ENCODE measurements around the gene DUSP8.
A peak's percentile ranks its signal among the peaks of the same experiment; 100 is the strongest.
"Not testable (repeated sequence)": the region's sequence is repeated elsewhere in the genome, so short reads cannot be mapped to it uniquely, and the experiment has no call there.

DUSP8 gene

DNA sequence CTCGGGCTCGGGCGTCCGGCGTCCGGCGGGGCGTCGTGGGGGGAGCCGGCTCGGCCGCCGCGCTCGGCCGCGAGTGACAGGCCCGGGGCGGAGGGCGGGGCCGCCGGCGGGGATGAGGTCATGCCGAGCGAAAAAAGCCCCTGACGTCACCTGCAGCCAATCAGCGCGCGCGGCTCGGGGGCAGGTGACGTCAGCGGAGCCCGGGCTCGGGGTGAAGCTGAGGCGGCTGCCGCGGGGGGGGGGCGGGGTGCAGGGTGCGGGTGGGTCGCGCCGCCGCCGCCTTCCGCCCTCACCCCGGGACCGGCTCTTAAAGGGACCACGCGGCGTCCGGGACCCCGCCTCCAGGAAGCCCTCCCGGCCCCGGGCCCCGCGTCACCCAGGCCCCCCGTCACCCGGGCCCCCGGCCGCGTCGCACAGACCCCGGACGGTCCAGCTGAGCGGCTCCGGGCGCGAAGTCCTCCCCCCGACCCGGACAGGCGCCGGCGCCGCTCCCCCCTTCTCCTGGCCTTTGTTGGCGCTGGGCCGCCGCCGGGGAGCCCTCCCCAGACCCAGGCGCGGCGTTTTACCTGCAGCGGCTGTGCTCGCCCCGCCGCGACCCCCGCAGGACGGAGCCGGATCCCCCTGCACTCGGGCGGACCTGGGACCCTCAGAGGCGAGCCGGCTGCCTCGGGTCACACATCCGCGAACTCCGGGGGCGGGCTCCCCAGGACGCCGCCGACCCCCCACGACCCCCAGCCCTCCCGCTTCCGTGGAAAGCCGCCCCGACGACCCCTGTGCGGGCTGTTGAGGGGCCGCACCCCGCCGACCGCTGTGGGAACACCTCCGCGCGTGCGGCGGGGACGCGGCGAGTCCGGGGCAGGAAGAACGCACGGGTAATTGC lies at the start of gene DUSP8:
Gene DUSP8, minus strand, starts transcription at position 75 of the 880 bp plus-strand sequence. CDS start 6,445 bp downstream, outside the sequence.
- DNase-seq = peak; percentile 58

DNA sequence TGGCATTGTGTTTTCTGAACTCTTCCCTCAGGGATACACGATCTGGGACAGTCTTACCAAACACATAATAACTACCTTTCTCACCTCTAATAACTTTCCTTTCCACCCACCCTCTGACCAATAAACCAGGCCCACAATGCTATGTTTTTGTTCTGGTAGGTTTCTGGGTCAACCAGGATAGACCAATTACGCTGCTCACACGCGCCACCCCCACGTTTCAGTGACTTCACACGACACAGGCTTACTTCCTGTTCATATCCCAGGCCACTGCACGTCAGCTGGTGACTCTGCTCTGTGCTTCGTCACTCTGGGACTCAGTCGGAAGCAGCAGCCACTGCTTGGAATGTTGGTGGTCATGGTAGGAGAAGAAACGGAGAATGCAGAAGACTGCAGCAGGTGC lies 47.4 kb upstream of the DUSP8 start:
- no peak for DNase-seq

DNA sequence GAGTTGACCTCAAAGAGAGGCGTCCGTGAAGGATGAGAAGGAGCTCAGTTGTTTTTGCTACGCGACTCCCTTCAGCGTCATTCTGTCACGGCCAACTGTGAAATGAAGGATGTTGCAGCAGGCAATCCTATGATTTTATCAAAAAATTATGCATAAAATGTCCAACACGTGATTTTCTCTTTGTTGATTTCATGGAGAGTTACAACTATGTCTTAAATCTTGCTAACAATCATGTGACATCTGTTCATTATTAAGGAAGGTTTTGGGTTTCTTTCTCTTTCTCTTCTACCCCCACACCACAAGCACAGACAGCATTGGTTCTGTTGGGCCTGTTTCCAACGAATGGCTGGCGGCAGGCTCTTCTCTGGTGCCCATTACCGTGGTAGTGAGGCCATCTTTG lies 46.2 kb upstream of the DUSP8 start:
- no peak for DNase-seq

- DNase-seq = no peak
Observed at GRCh38 chr11:1608363-1608762, 36.3 kb upstream of the DUSP8 start, which contains the start of gene KRTAP5-3. Gene KRTAP5-3, minus strand, starts transcription at chr11:1608463. Its CDS starts 78 bp downstream, at chr11:1608385.

DNA sequence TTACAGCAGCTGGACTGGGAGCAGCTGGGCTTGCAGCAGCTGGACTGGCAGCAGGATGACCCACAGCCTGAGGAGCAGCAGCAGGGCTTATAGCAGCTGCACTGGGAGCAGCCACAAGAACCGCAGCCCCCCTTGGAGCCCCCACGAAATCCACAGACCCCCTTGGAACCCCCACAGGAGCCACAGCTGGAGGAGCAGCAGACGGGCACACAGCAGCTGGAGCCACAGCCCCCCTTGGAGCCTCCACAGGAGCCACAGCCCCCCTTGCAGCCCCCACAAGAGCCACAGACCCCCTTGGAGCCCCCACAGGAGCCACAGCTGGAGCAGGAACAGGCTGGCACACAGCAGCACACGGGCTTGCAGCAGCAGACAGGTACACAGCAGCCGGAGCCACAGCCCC lies 35.8 kb upstream of the DUSP8 start:
- not testable (repeated sequence) for DNase-seq

DNA sequence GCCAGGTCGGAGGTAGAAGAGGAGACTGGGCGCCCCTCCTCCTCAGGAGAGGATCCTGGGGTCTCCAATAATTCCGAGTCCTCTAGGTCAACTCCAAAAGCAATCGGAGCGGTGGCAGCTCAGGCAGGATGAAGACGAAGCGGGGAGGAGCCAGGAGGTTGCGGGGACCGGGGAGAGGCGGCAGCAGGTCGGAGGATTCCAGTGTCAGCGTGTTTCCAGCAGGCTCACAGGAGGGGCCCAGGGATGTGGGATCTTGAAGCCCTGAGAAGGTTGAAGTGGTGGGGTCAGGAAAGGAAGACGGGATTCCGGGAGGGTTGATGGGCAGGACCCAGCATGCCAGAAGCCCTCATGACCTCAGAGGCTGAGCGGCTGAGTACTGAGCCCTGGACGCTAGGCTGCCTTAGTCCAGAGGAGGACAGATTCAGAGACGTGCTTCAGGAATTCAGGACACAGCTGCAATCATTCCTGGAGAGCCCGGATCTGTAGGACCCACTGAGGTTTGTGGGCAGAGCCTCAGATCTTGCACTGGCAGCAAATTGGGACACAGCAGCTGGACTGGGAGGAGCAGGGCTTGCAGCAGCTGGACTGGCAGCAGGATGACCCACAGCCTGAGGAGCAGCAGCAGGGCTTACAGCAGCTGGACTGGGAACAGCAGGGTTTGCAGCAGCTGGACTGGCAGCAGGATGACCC lies 35.2 kb upstream of the DUSP8 start:
- DNase-seq = not testable (repeated sequence)

GRCh38 chr11:1605923-1606322 lies 33.9 kb upstream of the DUSP8 start:
- not testable (repeated sequence) for DNase-seq

DNA sequence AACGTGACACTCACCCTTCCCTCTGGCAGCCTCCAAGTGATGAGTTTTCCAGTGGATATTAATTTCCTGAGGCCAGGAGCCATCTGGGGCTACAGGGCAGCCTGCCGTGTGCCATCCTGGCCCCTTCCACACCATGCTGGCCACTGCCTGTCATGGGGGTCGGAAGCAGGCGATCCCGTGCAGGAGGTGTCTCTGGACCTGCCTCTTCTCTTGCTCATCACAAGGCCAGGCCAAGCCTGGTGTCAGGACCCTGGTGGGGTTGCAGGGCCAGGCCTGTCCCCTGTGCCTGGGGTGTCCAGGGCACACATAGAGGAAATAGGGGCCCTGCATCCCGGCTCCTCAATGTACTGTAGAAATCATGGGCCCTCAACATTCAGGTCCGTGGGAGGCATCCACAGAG lies 32.6 kb upstream of the DUSP8 start:
- no peak for DNase-seq

DNA sequence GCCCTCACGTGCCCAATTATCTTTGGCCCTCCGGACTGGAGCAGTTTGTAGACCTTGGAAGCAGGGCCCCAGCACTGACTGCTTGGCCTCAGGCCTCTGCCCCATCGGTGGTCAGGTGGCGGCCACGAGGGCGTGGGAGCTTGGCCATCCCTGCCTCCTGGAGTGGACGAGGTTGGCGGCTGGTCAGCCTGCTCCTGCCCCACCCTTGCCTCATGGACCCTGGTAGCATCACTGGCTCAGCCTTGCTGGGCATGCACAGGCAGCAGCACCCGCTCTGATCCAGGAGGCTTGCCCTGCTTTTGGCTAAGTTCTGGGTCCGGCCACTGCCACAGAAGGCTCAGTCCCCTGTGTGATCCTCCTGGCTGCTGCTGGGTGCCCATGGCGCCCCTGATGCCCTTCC lies 32.1 kb upstream of the DUSP8 start:
- DNase-seq = no peak

GRCh38 chr11:1603629-1604028 lies 31.6 kb upstream of the DUSP8 start:
- peak; percentile 44 for DNase-seq

DNA sequence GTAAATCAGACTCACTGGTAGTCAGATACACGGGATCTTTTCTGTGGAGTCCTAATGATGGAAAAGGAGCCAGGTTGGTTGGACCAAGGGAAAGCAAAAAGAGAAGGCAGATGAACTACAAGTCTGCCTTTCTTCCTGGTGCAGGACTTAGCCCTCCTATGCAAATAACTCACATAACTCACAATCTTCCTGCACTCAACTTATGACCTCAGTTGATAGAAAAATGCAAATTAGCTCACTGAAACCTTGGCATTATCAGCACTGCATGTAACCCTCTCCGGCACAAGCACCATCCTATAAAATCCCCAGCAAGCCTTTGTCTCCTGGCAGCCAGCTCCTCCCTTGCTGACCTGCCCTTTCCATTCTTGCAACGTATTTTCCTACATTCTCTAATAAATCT lies 29.6 kb upstream of the DUSP8 start:
- not testable (repeated sequence) for DNase-seq

DNA sequence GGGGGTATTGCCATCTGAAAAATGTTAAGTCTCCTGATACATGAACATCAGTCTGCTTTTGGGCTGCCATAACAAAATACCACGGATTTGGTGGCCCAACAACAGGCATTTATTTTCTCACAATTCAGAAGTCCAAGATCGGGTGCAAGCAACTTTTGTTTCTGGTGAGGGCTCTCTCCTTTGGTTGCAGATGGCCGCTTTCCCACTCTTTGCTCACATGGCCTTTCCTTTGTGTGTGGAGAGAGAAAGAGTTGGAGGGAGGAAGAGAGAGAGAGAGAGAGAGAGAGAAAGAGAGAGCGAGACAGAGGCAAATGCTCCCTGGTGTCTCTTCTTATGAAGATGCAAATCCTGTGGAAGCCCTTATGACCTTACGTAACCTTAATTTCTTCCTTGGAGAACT lies 28.6 kb upstream of the DUSP8 start:
- DNase-seq = no peak

- DNase-seq = no peak
Observed at GRCh38 chr11:1598816-1599215, 26.7 kb upstream of the DUSP8 start.

- DNase-seq = not testable (repeated sequence)
Observed at GRCh38 chr11:1598406-1598805, 26.3 kb upstream of the DUSP8 start.

DNA sequence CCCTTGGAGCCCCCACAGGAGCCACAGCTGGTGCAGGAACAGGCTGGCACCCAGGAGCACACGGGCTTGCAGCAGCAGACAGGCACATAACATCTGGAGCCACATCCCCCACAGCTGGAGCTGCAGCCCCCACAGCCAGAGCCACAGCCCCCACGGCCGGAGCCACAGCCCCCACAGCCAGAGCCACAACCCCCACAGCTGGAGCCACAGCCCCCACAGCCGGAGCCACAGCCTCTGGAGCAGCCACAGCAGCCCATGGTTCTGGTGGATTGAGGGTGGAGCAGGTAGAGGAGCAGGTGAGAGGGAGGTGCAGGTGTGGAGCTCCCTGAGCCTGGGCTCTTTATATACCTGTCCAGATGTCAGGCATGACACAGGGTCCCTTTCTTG lies 25.9 kb upstream of the DUSP8 start, which contains the start of gene KRTAP5-2:
Gene KRTAP5-2, minus strand, starts transcription at position 301 of the 387 bp plus-strand sequence. Its CDS starts 44 bp downstream, at position 257.
- no peak for DNase-seq

GRCh38 chr11:1597331-1597993 lies 25.4 kb upstream of the DUSP8 start:
- DNase-seq = no peak

DNA sequence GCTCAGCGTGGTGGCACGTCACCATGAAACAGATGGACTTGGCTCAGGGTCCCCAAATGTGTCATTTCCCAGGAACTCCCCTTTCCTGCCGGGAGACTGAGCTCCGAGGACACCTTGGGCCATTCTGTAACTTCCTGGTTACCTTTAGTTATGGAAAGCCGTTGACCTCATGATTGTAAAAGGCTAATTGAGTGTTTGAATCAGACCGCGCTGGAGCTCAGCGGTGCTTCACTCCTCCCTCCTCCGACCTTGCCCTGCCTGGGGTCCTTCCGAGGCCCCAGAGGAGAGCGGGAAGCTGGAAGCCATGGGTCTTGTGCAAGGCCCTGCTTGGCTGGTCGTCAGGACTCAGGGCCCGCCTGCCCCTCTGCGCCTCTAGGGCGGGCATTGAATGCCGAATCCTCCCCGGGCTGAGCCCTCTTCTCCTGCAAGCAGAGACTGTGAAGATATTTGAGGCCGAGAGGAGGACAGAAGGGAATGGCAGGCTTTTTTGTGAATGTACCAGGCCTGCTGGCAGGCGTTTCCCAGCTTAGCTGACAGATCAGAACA lies 24.6 kb upstream of the DUSP8 start:
- DNase-seq = not testable (repeated sequence)

DNA sequence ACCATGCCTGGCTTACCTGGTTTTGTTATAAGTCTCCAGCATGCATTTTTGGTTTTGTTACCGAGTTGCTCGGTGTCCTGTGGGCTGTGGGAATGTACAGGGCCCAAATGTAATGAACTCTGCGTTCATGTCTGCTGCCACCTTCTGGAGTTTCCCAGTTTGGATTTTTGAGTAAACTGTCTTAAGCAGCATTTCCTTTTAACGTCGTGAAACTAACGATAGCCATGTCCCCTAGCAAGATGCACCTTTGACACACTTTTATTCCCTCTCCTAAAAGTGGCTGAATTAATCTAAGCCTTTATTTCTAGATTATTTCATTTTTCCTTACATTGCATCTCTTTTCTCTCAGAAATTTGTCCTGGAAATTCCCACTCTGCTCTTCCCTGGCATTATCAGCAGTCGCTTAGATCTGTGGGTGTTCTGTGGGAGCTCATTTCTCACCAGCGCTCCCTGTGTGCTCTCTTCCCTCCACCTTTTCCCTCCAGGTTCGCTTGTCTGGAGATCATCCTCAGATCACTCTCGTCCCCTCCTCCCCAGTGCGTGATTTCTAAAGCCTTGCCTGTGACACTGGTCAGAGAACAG lies 24.0 kb upstream of the DUSP8 start:
- DNase-seq = not testable (repeated sequence)

DNA sequence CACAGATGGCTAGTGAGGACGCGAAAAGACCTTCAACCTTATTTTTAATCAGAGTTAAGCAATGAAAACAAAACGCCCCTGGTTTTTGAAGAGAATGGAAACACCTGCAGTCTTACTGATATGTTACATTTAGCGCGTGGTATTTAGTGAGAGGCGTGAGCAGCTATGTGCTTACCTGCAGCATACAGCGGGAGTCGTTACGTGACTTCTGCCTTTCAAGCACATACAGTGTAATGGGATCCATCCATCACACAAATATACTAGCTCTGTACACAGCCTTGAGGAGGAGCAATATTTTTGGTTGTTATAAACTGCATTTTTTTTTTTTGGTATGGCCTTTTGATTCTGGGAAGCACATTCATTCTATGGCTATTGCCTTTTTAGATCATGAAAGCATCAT lies 20.6 kb upstream of the DUSP8 start:
- no peak for DNase-seq

DNA sequence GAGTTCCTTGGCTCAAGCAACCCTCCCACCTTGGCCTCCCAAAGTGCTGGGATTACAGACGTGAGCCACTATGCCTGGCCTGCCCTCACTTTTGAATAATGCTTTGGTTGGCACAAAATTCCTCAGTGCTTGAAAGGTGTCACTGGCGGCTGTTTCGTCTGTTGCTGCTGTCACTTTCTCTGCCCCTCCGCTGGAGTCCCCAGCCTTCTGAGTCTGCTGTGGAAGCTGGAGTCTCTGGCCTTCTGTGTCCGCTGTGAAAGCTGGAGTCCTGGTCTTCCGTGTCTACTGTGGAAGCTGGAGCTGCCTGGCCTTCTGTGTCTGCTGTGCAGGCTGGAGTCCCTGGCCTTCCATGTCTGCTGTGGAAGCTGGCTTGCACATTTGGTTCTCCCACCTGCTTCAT lies 17.9 kb upstream of the DUSP8 start:
- no peak for DNase-seq

DNA sequence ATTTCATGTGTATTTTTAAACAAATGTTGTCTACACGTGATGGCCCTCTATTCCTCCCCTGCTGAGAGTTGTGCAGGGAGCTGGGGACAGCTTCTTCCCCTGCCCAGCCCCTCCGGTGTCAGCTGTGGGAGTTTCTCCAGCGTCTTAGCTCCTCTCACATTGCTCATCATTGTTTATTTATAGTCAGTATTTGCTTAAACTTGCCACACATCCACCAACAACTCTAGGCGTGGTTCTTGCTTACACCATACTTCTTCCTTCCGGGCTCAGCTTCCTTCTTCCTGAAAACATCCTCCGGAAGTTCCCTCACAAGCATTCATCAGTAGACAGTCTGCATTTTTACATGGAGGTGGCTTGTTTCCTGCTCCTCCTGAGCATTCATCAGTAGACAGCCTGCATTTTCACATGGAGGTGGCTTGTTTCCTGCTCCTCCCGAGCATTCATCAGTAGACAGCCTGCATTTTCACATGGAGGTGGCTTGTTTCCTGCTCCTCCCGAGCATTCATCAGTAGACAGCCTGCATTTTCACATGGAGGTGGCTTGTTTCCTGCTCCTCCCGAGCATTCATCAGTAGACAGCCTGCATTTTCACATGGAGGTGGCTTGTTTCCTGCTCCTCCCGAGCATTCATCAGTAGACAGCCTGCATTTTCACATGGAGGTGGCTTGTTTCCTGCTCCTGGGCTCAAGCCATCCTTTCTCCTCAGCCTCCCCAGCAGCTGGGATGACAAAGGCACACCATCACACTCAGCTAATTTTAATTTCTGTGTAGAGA lies 17.3 kb upstream of the DUSP8 start:
- not testable (repeated sequence) for DNase-seq

GRCh38 chr11:1586699-1587098 lies 14.6 kb upstream of the DUSP8 start:
- DNase-seq = no peak
